Measurements from ENCODE around the gene PPP2R5A. TPM values are rescaled to one million over a fixed set of nuclear protein-coding genes. Genes with fewer than 3 reads are reported as not detected.
"Not testable (repeated sequence)": the region's sequence is repeated elsewhere in the genome, so short reads cannot be mapped to it uniquely, and the experiment has no call there.

PPP2R5A gene
- total and polyA plus RNA-seq, 8 donors: 61.1 to 127 (median 108) TPM

GRCh38 chr1:212305342-212305741, 20.1 kb downstream of the PPP2R5A start:
- no peak for DNase-seq
- Histone ChIP-seq H3K9me3 (no peaks in the 10 kb centered on the region), H3K4me3 (no peak overlapping the region), H3K36me3 (peaks cover 0 to 6% of the 10 kb centered on the region in 2 donors), H3K27me3 (no peaks in the 10 kb centered on the region), H3K27ac (no peak overlapping the region), H3K4me1 (peaks cover 0 to 44% of the 10 kb centered on the region in 2 donors)
- intact Hi-C loops (cut with DNase I): no loop called here
- ATAC-seq: no peak
- TF ChIP-seq CTCF (IDR thresholded peaks at IDR 0.05): no peak

GRCh38 chr1:212305984-212306452, 20.8 kb downstream of the PPP2R5A start:
- H3K9me3 ChIP-seq; H3K36me3 ChIP-seq; intact Hi-C loops (cut with DNase I); ATAC-seq; H3K27me3 ChIP-seq; H3K4me3 ChIP-seq; DNase-seq; H3K27ac ChIP-seq: not testable (repeated sequence)
- H3K4me1 ChIP-seq: peaks cover 0 to 47% of the 10 kb centered on the region in 2 donors

- no peaks in the 10 kb centered on the region for H3K27me3 ChIP-seq
- H3K27ac ChIP-seq: peak overlapping the region in 1 of 2 donors; percentile 38
- TF ChIP-seq CTCF (IDR thresholded peaks at IDR 0.05): no peak
- peaks cover 0 to 39% of the 10 kb centered on the region in 2 donors for H3K4me1 ChIP-seq
- intact Hi-C loops (cut with DNase I): no loop called here
- H3K9me3 ChIP-seq: no peaks in the 10 kb centered on the region
- no peak overlapping the region for H3K4me3 ChIP-seq
- peaks cover 0 to 6% of the 10 kb centered on the region in 2 donors for H3K36me3 ChIP-seq
- no peak for DNase-seq
- no peak for ATAC-seq
Observed at GRCh38 chr1:212309967-212310366, 24.8 kb downstream of the PPP2R5A start.

- intact Hi-C loops (cut with DNase I): no loop called here
- no peak for DNase-seq
- Histone ChIP-seq H3K27ac (peak overlapping the region in 1 of 2 donors; percentile 38), H3K9me3 (no peaks in the 10 kb centered on the region), H3K4me3 (no peak overlapping the region), H3K36me3 (peaks cover 0 to 6% of the 10 kb centered on the region in 2 donors), H3K27me3 (no peaks in the 10 kb centered on the region), H3K4me1 (peaks cover 1 to 43% of the 10 kb centered on the region in 2 donors)
- no peak for TF ChIP-seq CTCF (IDR thresholded peaks at IDR 0.05)
- no peak for ATAC-seq
Observed at GRCh38 chr1:212310383-212310782, 25.2 kb downstream of the PPP2R5A start.

GRCh38 chr1:212311836-212312497, 26.8 kb downstream of the PPP2R5A start:
- H3K27ac ChIP-seq: no peak overlapping the region
- intact Hi-C loops (cut with DNase I): no loop called here
- peaks cover 10 to 48% of the 10 kb centered on the region in 2 donors for H3K4me1 ChIP-seq
- no peaks in the 10 kb centered on the region for H3K27me3 ChIP-seq
- no peaks in the 10 kb centered on the region for H3K9me3 ChIP-seq
- no peak for TF ChIP-seq CTCF (IDR thresholded peaks at IDR 0.05)
- H3K4me3 ChIP-seq: no peak overlapping the region
- ATAC-seq (no peak), DNase-seq (no peak)
- H3K36me3 ChIP-seq: peaks cover 0 to 6% of the 10 kb centered on the region in 2 donors
